ENCODE data around the gene MCFD2.

DNA sequence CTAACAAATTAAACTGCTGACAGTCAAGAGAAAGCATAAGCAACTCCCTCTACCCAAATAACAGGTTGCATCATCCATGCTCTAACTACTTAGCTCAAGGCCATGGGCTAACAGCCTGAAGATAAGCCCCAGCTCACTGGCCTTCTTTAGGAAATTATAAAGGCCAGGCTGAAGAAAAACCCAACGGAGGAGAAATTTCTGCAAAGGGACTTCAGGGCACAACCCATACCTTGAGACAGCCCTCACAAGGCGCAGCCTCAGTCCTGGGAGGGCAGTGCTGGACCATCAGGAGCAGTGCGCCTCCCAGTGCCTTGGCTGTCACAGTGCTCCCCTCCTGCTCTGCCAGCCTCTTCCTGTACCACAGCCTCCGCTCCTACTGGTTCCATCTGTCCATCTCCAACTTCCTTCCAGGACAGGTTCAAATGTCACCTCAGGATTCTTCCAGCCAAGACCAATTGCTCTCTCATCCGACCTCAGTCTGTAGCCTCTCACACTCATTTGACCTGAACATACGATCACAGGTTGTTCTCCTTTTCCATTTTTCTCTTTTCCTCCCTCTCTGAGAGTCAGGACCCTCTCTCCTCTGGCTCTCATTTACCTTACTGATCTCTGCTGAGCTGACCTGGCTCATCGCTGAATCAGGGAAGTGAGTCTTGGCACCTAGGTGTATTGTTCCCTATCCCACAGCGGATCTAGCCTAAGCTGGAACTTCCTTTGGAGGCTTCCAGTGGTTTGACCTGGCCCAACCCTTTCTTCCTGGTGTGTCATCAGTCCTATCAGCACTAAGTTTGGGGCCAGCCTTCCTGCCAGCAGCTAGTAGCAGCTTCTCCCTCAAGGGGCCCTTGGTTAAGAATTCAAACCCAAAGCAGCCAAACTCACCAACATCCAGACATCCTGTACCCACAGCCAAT is 1.9 kb downstream of the MCFD2 start:
- TF ChIP-seq, protein P1, sequence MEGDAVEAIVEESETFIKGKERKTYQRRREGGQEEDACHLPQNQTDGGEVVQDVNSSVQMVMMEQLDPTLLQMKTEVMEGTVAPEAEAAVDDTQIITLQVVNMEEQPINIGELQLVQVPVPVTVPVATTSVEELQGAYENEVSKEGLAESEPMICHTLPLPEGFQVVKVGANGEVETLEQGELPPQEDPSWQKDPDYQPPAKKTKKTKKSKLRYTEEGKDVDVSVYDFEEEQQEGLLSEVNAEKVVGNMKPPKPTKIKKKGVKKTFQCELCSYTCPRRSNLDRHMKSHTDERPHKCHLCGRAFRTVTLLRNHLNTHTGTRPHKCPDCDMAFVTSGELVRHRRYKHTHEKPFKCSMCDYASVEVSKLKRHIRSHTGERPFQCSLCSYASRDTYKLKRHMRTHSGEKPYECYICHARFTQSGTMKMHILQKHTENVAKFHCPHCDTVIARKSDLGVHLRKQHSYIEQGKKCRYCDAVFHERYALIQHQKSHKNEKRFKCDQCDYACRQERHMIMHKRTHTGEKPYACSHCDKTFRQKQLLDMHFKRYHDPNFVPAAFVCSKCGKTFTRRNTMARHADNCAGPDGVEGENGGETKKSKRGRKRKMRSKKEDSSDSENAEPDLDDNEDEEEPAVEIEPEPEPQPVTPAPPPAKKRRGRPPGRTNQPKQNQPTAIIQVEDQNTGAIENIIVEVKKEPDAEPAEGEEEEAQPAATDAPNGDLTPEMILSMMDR (IDR thresholded peaks at IDR 0.05): no peak
- TF ChIP-seq POLR2A (IDR thresholded peaks at IDR 0.05) (no peak), POLR2AphosphoS5 (IDR thresholded peaks at IDR 0.05) (no peak)

Data from breast epithelium (tissue), 3 donors.